HG03521 (cell line): ENCODE results near the gene SNX22.
A peak's percentile ranks its signal among the peaks of the same experiment; 100 is the strongest.
"Not testable (repeated sequence)": the region's sequence is repeated elsewhere in the genome, so short reads cannot be mapped to it uniquely, and the experiment has no call there.

ENCODE experiments used
- ATAC-seq: cut with Tn5 transposase; IDR thresholded peaks from one replicate; pipeline ENCODE4 v1.9.1; 2021; ENCODE audit warnings: mild to moderate bottlenecking, moderate library complexity; ENCODE audit not compliant: unreplicated experiment

Gene SNX22

DNA sequence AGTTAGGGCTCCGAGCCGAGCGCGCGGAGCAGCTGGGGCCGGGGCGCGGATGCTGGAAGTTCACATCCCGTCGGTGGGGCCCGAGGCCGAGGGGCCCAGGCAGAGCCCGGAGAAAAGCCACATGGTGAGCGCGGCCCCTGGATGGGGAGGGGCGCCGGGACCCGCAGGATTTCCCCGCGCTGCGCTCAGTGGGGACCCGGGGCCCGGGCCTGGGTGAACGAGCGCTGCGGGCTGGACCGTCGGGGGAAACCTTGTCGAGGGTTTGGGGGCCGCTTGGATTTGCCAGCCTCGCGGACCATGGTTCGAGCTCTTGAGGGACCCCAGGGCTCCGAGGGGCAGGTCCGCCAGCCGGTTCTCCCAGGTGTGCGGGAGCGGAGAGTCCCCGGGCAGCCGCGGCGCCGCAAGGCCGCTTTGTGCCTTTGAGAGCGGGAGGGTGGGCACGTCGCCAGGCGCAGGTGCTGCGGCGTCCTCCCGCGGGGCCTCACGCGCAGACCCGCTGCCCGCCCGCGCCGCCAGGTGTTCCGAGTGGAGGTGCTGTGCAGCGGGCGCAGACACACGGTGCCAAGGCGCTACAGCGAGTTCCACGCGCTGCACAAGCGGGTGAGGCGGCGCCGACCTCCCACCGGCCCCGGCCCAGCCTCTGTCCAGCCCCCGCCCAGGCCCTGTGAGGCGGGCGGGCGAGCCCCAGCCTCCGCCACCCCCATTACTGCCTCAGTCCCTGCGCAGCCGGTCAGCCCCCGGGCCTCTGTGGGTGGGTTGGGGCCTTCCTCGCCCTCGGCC, at the start of gene SNX22:
Gene SNX22, plus strand, starts transcription at position 5 of the 780 bp plus-strand sequence. Its CDS starts 45 bp downstream, at position 50.
- ATAC-seq, result peak; percentile 8

GRCh38 chr15:64102497-64102896, 49.0 kb upstream of the SNX22 start:
- ATAC-seq, result no peak

DNA sequence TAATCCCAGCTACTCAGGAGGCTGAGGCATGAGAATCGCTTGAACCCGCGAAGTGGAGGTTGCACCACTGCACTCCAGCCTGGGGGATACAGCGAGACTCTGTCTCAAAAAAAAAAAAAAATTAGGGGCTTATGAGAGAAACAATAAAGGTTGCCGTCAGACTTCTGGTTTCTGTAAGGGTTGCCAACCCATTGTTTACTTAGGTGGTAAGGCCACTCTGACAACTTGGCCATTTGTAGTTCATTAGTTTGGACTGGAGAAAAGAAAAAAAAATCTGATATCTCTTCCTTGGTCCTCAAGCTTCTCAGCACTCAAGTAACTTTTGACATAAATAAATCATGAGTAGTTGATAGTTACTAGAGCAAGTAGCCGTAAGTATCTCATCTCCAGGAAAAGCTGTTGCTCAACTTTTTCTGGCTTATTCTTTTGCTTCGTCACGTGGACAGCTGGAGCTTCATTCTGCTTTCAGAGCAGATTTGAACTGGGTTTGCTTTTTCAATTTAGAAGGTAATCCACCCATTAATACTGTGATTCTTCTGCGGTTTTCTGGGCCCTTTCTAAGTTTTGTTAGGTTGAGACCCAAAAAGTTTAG, 46.3 kb upstream of the SNX22 start:
- ATAC-seq, result no peak

- no peak for ATAC-seq
Measured at GRCh38 chr15:64107337-64107736, 44.2 kb upstream of the SNX22 start.

- not testable (repeated sequence) for ATAC-seq
Measured at GRCh38 chr15:64110108-64110701, 41.3 kb upstream of the SNX22 start.

DNA sequence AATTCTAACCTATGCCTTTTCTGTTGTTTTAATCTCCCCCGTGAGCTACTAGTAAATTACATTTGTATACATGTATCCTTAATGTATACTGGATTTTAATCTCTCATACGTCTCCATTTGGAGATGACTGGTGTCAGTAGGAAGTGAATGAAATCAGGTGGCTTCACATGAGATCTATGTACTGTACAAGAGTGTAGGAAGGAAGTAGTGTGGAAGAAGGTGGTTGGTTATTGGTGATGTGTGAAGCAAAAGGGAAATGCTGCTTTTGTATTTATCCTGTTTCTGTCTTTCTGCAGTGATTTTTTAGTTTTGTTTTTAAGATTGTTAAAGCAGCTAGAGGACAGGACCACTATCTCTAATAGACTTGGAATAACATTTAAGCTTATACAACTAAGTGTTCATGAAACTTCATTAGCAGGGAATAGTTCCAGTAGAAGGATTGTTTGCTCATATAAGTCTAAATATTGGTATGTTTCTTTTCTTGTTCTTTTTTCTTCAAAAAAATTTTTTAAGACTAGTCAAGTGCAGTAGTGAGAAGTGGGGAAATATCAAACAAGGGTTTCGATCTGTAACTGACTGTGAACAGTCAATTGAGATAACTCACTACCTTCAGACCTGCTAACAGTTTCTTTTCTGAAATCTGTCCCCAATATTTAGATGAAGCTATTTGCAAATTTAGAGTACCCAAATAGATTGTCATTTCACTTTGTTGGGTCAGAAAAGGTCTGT, 40.4 kb upstream of the SNX22 start:
- ATAC-seq, result no peak

DNA sequence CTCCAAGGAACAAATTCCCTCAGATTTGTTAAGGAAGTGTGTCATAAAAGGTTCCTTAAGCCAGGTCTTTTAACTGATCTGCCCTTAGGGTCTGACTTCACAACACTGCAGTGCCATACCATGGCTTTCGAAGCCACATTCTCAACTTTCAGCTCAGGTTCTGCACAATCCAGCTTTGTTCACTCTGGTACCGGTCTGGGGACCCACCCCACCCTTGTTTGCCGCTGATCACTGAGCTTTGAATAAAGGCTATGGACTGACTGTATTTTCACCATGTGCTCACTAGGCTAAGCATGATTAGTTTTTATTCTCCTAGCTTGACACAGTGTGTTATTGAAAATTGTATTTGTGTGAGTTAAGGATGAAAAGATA, 39.9 kb upstream of the SNX22 start:
- ATAC-seq, result no peak

DNA sequence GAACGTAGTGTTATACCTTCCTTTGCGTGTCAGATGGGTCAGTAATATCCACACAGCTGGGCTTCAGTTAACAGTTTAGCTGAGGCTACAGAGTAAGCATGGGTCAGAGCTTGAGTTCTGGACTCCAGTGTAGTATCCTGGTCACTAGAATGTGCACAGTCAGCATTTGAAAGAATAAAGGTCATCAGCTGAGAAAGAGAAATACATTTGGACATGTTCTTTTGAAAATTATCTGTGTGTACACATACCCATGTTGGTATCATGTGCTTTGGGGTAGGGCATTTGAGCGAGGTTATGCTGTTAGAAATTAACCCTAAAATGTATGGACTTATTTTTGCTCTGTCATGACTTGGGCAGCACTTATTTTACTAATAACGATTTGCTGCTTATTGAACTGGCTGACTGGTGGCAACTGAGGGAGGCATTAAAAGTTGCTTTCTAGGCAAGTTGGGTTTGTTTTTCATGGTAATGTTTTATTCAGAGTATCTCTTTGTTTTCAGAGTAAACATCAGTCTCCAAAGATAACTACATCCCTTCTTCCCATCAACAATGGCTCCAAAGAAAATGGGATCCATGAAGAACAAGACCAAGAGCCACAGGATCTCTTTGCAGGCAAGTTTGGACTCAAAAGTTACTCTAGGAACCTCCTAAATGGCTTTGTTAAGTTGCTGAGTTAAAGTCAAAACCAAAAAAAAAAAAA, 39.3 kb upstream of the SNX22 start:
- ATAC-seq, result no peak

GRCh38 chr15:64112904-64113303, 38.6 kb upstream of the SNX22 start:
- ATAC-seq, result no peak

GRCh38 chr15:64117759-64118487, 33.6 kb upstream of the SNX22 start:
- ATAC-seq, result no peak

- ATAC-seq, result not testable (repeated sequence)
Measured at GRCh38 chr15:64120322-64120721, 31.2 kb upstream of the SNX22 start.

- ATAC-seq, result no peak
Measured at GRCh38 chr15:64121614-64122013, 29.9 kb upstream of the SNX22 start.

GRCh38 chr15:64122444-64122843, 29.1 kb upstream of the SNX22 start:
- ATAC-seq, result no peak

- no peak for ATAC-seq
Measured at GRCh38 chr15:64122936-64123351, 28.6 kb upstream of the SNX22 start.

GRCh38 chr15:64125978-64126377, 25.6 kb upstream of the SNX22 start:
- ATAC-seq, result no peak

DNA sequence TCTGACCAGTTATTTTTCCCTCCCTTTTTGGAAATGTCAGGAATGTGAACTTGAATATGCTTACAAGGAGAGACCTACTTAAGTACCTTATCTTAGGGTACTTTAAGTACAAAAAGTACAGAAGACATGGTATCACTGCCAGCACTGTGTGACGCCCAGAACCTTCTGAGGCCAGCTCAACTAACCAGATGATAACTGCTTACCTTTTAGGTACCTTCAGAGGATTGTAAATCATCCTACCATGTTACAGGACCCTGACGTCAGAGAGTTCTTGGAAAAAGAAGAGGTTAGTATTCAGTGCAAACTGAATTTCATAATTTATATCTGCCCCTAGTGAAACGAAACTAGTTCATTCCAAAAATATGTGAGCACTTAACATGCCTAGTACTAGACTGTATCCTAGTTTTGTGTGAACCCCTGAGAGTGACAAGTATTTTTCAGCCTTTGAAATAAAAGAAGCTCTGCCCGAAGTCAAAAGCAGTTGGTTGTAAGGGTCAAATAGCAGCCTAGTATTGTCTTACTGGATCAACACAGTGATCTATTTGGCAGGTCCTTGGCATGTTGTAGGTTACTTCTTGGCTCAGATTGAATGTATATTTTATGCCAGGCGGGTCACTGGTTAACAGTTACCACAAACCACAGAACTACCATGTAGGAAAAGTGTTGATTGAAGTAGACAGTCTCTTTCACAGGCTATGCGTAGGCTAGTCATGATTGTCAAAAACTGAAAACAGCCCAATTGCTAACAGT, 23.8 kb upstream of the SNX22 start:
- ATAC-seq, result no peak

DNA sequence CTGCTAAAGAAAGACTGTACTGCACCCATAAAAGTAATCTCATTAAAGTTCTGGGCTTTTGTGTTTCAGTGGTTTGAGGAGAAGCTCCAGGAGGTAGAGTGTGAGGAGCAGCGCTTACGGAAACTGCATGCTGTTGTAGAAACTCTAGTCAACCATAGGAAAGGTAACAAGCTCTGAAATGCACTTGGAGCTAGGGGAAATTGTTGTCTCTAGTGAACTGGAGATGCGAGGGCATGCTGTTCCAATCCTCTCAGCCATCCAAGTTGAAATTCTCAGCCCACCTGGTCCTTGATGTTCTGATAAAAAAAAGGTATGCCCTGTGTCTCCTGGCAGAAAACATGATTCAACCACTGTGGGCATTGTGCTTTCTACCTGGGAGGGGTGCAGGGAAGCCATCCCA, 21.4 kb upstream of the SNX22 start:
- no peak for ATAC-seq

- no peak for ATAC-seq
Measured at GRCh38 chr15:64131547-64131946, 20.0 kb upstream of the SNX22 start.

DNA sequence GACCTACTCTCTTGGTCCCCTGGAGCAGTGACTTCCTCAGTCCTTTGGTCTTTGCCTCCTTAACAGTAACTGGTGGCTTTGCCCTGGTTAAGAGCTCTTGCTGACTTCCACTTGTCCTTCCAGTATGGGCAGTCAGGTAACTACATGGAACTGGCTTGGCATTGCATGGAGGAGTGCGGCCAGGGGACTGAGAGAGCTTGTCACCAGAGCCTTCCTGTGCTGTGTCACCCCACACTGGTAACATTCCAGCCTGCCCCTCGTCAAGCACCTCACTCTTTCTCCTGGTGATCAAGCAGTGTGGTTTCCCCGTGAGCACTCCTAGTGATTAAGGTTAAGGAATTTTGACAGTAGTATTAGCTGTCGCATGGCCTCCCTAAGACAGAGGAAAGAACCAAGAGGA, 19.3 kb upstream of the SNX22 start:
- no peak for ATAC-seq
